ENCODE data around the gene CRACR2A. TPM values are rescaled to one million over a fixed set of nuclear protein-coding genes. Genes with fewer than 3 reads are reported as not detected.
A peak's percentile ranks its signal among the peaks of the same experiment; 100 is the strongest.

Gene CRACR2A
- total RNA-seq, 4 donors from 2014 or later: 1.2 to 7.9 (median 2.2) TPM

DNA sequence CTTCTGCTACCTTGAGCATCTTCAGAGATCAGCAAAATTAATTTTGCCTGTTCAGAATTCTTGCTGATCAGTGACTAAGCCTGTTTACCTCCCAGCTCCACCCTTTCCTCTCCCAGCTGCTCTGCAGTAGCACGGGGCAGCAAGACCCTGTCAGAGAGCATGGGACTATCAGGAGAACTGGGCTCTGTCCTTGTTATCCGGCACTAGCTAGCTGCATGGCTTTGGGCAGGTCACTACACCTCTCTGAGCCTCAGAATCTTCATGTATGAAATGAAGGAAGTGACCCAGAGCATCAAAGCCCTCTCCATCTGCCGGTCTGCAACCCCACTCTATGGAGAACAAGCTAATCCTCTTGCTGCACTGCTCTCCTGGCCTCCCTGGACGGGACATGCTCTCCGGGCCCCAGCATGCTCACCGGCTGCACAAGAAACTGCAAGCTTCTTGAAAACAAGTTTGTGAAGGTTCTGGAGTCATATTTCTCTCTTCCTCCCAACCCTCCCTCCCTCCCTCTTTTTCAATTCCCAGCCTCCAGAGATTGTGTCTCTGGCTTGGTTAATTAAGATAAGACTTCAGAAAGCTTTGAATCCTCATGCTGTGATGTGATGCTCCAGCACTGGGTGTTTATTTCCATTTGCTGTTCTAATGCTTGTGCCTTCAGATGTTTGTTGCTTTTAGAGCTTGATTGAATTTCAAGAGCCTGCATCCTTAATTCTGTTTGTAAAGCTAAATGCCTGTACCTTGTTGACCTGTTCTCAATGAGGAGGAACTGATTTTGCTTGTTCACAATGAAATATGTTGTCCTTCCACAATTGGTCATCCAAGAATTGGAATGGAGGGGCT is 101.1 kb downstream of the CRACR2A start:
- H3K36me3 ChIP-seq: no peaks in the 10 kb centered on the region
- H3K27me3 ChIP-seq: no peaks in the 10 kb centered on the region
- H3K4me3 ChIP-seq (replicated peaks in 1 of 3): no peak overlapping the region
- no peak for TF ChIP-seq POLR2A (IDR thresholded peaks at IDR 0.05)
- TF ChIP-seq, protein P1, sequence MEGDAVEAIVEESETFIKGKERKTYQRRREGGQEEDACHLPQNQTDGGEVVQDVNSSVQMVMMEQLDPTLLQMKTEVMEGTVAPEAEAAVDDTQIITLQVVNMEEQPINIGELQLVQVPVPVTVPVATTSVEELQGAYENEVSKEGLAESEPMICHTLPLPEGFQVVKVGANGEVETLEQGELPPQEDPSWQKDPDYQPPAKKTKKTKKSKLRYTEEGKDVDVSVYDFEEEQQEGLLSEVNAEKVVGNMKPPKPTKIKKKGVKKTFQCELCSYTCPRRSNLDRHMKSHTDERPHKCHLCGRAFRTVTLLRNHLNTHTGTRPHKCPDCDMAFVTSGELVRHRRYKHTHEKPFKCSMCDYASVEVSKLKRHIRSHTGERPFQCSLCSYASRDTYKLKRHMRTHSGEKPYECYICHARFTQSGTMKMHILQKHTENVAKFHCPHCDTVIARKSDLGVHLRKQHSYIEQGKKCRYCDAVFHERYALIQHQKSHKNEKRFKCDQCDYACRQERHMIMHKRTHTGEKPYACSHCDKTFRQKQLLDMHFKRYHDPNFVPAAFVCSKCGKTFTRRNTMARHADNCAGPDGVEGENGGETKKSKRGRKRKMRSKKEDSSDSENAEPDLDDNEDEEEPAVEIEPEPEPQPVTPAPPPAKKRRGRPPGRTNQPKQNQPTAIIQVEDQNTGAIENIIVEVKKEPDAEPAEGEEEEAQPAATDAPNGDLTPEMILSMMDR (IDR thresholded peaks at IDR 0.05): no peak
- intact Hi-C loops (cut with DNase I): no loop called here
- no peaks in the 10 kb centered on the region for H3K9me3 ChIP-seq
- 41 to 54% methylated on average over 5 to 6 of the region's 6 CpGs for WGBS, 2 donors
- H3K4me1 ChIP-seq: peaks cover 17 to 50% of the 10 kb centered on the region in 2 donors
- peak overlapping the region in 1 of 3 donors; percentile 32 for H3K27ac ChIP-seq
- peak; percentile 47 to 58 for DNase-seq

- Histone ChIP-seq H3K27ac (no peak overlapping the region), H3K27me3 (no peaks in the 10 kb centered on the region), H3K4me1 (peaks cover 7 to 38% of the 10 kb centered on the region in 2 donors), H3K9me3 (no peaks in the 10 kb centered on the region), H3K36me3 (no peaks in the 10 kb centered on the region), H3K4me3 (replicated peaks in 1 of 3) (no peak overlapping the region)
- DNase-seq: no peak
- 75 to 77% methylated on average over 5 of the region's 5 CpGs for WGBS, 2 donors
- intact Hi-C loops (cut with DNase I): no loop called here
- no peak for TF ChIP-seq POLR2A (IDR thresholded peaks at IDR 0.05)
Measured at GRCh38 chr12:3647504-3647903, 105.4 kb downstream of the CRACR2A start.

DNA sequence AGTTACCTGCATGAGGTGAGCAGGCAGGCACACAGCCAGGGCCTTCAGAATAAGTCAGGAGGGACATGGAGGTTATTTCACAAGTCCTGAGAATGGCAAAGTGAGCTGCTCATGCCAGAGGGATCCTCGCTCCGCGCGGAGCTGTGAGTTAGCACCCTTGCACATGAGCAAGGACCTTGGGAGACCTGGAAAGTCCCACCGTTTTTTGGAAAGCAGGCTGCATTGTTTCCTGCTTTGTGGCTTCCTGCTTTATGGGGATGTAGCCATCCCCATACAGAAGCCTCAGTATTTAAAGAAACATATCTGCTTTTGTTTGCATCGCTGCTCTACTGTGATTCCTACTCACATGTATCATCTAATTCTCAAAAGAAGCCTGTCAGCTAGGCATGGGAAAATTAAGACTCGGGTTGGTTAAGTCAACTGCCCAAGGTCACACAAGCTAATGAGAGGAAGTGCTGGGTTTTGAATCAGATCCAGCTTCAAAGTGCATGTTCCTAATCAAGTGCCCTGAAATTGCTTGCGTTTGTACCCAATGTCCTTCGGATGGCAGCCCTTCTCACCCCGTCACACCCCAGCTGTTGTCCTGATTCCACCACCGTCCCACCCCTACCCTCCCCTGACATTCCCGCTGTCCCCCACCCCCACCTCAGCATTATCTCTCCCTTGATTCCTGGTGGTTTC is 106.2 kb downstream of the CRACR2A start:
- no peaks in the 10 kb centered on the region for H3K9me3 ChIP-seq
- H3K36me3 ChIP-seq: no peaks in the 10 kb centered on the region
- TF ChIP-seq, protein P1 (IDR thresholded peaks at IDR 0.05): no peak
- no peak for TF ChIP-seq POLR2A (IDR thresholded peaks at IDR 0.05)
- no peaks in the 10 kb centered on the region for H3K27me3 ChIP-seq
- H3K4me1 ChIP-seq: peaks cover 3 to 30% of the 10 kb centered on the region in 2 donors
- WGBS, 2 donors: 66 to 68% methylated on average over 12 of the region's 12 CpGs
- DNase-seq: peak; percentile 79 to 85
- H3K4me3 ChIP-seq (replicated peaks in 1 of 3): no peak overlapping the region
- no peak overlapping the region for H3K27ac ChIP-seq
- intact Hi-C loops (cut with DNase I): no loop called here

- Histone ChIP-seq H3K36me3 (no peaks in the 10 kb centered on the region), H3K9me3 (no peaks in the 10 kb centered on the region), H3K4me3 (replicated peaks in 1 of 3) (no peak overlapping the region), H3K27ac (no peak overlapping the region), H3K27me3 (no peaks in the 10 kb centered on the region), H3K4me1 (peaks cover 0 to 22% of the 10 kb centered on the region in 2 donors)
- DNase-seq: no peak
- intact Hi-C loops (cut with DNase I): no loop called here
- 90 to 92% methylated on average over 4 of the region's 4 CpGs for WGBS, 2 donors
- no peak for TF ChIP-seq POLR2A (IDR thresholded peaks at IDR 0.05)
- TF ChIP-seq, protein P1 (IDR thresholded peaks at IDR 0.05): no peak
Measured at GRCh38 chr12:3645091-3645490, 107.8 kb downstream of the CRACR2A start.

GRCh38 chr12:3644104-3644503 is 108.8 kb downstream of the CRACR2A start:
- intact Hi-C loops (cut with DNase I): no loop called here
- Histone ChIP-seq H3K9me3 (no peaks in the 10 kb centered on the region), H3K4me3 (replicated peaks in 1 of 3) (no peak overlapping the region), H3K27ac (no peak overlapping the region), H3K36me3 (no peaks in the 10 kb centered on the region), H3K4me1 (peaks cover 0 to 22% of the 10 kb centered on the region in 2 donors), H3K27me3 (no peaks in the 10 kb centered on the region)
- TF ChIP-seq POLR2A (IDR thresholded peaks at IDR 0.05): no peak
- TF ChIP-seq, protein P1 (IDR thresholded peaks at IDR 0.05): no peak
- WGBS, 2 donors: 66 to 68% methylated on average over 8 of the region's 8 CpGs
- no peak for DNase-seq
